Cortex of kidney (tissue), 1 donor: ENCODE data around the gene MXRA7.
"Not testable (repeated sequence)": the region's sequence is repeated elsewhere in the genome, so short reads cannot be mapped to it uniquely, and the experiment has no call there.

Source experiments
- DNase-seq: peaks from one replicate; lab custom pipeline; 2025; lab: John Stamatoyannopoulos, UW

MXRA7 gene

DNA sequence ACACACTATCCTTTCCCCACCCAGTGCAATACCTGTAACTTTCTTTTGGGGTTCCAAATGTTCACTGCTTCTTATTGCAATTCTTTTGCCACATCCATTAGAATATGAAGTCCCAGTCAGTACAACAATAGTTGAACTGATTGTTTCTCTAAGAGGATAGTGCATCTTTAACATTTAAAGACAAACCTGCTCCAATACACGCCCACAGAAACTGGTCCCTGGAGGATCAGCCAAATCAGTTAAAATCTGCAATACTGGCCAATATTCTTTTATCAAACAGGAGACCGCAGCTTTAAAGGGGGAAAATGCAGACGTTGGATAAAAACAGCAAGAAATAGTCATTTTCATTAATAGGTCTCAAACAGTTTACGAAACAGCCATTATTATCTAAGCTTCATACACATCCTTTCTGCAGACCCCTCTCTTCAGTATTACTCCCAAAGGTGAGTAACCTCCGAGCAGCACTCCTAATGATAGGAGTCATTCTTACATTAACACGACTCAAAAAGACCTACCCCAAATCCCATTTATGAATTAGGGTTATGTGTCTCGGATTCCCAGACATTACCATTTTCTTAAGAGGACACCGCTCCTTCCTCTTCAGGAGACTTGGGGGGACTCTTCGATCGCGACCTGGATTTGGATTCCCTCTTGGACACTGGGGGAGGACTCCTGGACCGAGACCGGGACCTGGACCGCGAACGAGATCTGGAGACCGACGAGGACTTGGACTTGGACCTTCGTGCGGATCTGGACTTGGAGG lies 25.0 kb upstream of the MXRA7 start:
- no peak for DNase-seq

- no peak for DNase-seq
Observed at GRCh38 chr17:76735006-76735405, 24.2 kb upstream of the MXRA7 start.

DNA sequence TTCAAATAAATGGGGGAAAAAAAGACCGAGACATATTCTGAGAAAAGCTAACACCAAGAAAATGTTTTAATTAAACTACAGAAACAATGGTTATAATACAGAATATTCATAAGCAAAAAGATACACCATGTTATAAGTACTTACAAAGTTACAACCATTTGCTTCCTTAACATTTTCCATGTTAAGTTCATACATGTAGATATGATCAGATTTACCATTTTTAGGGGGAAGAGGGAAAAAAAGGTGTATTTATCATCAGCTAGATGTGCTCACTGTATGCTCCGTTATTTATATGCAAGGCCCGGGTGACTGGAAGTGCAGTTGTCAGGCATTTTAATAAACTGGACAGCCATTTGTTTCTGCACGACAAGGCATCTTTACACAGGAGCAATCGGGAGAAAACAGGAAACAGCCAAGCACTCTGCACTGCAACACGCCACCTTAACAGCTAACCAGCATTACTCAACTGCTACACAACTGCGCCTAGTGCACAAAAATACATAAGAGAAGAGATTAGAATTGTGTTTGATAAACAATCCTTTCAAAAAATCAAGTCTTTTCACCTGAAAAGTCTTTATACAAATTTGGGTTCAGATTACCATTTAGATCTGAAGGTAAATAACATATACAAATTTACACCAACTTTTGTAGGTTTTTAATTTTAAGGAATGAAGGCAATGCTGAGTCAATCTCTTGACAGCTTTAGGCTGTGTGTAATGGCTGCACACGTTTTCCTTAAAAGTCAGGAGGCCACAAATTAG lies 23.5 kb upstream of the MXRA7 start:
- no peak for DNase-seq

GRCh38 chr17:76733618-76733957 lies 22.8 kb upstream of the MXRA7 start:
- no peak for DNase-seq

- no peak for DNase-seq
Observed at GRCh38 chr17:76732734-76733617, 22.2 kb upstream of the MXRA7 start.

DNA sequence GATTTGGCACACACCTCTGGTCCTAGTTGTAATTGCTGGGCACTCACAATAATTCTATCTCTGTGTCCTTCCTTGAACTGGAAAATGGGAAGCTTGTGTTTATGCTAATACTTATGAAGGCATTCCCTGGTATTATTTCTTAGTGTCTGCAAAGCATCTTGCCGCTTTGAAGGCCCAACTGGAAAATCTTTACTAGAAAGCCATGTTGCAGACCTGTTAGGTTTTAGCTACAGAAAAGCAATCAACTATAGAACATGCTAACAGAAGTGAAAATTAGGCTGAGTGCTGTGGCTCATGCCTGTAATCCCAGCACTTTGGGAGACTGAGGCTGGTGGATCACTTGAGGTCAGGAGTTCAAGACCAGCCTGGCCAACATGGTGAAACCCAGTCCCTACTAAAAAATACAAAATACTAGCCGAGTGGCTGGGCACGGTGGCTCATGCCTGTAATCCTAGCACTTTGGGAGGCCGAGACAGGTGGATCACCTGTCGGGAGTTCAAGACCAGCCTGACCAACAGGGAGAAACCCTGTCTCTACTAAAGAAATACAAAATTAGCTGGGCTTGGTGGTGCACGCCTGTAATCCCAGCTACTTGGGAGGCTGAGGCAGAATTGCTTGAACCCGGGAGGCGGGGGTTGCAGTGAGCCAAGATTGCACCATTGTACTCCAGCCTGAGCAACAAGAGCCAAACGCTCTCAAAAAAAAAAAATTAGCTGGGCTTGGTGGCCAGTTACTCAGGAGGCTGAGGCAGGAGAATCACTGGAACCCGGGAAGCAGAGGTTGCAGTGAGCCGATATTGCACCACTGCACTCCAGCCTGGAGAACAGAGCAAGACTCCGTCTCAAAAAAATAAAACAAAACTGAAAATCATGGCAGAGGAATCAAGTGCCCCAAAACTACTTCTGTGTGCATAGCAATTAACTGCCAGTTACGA lies 21.3 kb upstream of the MXRA7 start:
- not testable (repeated sequence) for DNase-seq

- DNase-seq: no peak
Observed at GRCh38 chr17:76727745-76728456, 17.1 kb upstream of the MXRA7 start.

GRCh38 chr17:76726776-76727718 lies 16.3 kb upstream of the MXRA7 start, which contains the start of gene METTL23:
METTL23 (plus strand) TSS chr17:76726839; CDS start chr17:76729711, 2,872 bp downstream.
- no peak for DNase-seq

DNA sequence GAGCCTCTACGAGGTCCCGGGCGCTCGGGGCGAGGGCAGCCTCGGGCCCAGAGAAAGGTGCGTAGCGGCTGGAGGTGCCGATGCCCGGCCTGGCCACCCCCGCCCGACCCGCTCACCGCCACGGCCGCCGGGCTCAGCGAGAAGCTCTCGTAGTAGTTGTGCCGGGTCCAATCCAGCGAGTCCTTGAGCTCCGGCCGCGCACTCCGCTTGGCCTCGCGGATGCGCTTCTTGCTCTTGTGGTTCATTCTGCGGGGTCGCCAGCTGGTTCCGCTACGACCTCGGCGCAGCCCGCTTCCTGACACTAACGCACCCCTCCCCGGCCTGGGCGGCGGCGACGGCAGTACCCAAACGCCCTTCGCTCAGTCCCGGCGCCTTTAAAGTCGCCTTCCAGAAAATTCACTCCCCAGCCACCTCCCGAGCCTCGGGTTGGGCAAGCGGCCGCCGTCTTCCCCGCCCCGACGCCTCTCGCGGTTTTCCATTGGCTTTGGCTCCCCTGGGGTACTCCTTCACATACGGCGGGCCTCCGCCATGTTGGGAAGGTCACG lies 15.5 kb upstream of the MXRA7 start, which contains the start of gene JMJD6:
TSS of gene JMJD6 (minus strand) at position 376 of the 545 bp plus-strand sequence. CDS start at position 245, 131 bp downstream.
- peak; percentile 80 for DNase-seq

DNA sequence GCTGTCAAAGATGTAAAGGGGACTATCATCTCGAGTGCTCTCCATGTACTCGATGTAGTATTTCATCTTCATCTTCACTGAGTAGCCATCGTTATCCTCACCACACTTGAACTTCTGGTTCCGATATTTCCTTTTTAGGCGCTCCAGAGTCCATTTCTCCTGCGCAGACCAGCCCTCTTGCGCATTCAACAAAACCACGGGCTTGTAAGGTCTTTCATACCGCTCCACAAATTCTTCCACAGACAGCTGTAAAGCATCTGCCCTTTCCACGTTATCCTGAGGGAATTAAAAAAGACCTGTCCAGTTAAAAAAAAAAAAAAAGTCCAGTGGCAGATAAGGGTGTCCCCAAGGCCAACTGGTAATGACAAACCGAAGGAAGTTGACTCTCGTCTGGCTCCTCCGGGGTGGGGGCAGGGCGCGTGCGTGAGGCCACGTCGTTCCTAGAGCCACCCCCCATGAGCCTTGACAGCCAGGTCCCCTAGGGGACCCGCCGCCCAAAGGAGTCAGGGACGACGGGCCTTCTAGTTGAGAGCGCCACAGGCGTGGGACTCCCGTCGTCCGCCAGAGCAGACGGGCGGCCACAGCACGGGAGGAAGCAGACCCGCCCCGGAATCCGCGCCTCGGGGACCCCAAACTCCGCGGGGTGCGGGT lies 14.9 kb upstream of the MXRA7 start:
- DNase-seq: no peak

GRCh38 chr17:76723812-76724211 lies 13.0 kb upstream of the MXRA7 start:
- no peak for DNase-seq

DNA sequence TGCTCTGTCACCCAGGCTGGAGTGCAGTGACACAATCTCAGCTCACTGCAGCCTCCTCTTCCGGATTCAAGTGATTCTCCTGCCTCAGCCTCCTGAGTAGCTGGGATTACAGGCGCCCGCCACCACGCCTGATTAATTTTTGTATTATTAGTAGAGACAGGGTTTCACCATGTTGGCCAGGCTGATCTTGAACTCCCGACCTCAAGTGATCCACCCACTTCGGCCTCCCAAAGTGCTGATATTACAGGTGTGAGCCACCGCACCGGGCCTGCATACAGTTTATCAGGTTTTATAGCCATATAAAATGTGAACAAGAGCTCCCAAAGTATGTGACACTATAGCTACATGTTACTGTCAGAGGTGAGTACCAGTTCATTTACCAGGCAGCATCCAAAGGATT lies 12.2 kb upstream of the MXRA7 start:
- DNase-seq: not testable (repeated sequence)

DNA sequence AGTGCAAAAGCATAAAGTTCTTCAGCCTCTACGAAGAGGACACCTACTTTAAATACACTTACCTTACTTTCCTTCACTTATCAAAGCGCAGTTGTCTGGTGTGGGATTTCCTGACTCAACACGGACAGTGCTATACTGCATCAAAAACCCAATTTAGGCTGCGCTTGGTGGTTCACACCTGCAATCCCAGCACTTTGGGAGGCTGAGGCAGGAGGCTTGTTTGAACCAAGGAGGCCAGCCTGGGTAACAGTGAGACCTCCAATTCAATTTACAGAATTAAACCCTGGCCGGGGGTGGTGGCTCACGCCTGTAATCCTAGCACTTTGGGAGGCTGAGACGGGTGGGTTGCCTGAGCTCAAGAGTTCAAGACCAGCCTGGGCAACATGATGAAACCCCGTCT lies 11.5 kb upstream of the MXRA7 start:
- no peak for DNase-seq

- DNase-seq: no peak
Observed at GRCh38 chr17:76721463-76721862, 10.7 kb upstream of the MXRA7 start.

- DNase-seq: no peak
Observed at GRCh38 chr17:76720941-76721340, 10.2 kb upstream of the MXRA7 start.

DNA sequence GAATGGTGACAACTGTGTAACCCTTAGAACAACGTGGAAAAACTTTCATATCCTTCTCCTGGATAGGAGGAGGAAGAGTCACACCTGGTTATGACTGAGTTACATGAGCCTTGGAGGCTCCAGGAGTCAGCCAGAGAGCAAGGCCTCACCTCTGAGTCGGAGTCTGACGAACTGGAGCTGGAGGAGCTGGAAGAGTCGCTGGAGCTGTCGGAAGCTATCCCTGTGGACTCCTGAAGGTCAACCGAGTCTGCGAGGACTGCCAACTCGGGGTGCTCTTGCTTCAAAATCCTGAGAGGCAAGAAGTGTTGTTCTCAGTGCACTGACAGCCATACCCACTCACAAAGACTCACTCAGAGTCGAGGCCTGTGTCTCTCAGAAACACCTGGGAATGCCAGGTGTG lies 9.4 kb upstream of the MXRA7 start:
- DNase-seq: no peak

DNA sequence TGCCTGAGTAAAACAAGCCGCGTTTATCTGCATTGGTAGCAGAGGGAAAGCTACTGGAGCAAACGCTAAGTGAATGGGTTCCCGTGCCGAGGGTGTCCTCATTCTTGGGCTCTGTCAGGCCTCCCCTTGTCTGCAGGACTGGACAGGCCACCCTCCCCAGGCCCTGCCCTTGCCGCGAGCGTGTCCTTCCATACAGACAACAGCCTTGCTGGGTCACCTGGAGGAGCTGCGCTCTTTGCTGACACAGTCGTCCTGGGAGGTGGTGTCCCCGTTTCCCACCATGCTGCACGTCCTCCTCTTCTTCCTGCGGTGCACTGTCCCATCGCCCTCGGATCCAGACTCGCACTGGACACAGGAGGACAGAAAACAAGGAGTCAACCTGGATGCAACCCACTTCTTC lies 7.8 kb upstream of the MXRA7 start:
- no peak for DNase-seq

DNA sequence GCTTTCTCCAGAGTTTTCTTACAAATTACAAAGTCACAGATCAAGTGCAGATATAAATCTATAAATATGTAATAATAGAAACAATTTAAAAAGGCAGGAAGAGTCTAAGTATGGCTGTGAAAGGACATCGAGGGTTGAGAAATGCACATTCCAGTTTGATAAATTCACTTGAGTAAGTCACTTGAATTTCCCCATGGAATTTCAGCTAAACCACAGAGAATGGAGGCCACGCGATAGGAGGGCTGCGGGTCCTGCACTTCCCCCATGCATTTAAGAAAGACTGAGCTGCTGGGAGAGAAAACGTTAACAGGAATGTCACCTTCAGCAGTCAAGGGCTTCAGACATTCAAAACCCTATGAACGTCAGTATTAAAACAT lies 6.1 kb upstream of the MXRA7 start:
- DNase-seq: no peak
